SHP77 treated with DMSO at 0.1 percent for 48 hours (cell line): ENCODE data around the gene GDPD3.

Experiments
- DNase-seq: peaks from one replicate; lab custom pipeline; 2025; lab: John Stamatoyannopoulos, UW

Gene GDPD3

DNA sequence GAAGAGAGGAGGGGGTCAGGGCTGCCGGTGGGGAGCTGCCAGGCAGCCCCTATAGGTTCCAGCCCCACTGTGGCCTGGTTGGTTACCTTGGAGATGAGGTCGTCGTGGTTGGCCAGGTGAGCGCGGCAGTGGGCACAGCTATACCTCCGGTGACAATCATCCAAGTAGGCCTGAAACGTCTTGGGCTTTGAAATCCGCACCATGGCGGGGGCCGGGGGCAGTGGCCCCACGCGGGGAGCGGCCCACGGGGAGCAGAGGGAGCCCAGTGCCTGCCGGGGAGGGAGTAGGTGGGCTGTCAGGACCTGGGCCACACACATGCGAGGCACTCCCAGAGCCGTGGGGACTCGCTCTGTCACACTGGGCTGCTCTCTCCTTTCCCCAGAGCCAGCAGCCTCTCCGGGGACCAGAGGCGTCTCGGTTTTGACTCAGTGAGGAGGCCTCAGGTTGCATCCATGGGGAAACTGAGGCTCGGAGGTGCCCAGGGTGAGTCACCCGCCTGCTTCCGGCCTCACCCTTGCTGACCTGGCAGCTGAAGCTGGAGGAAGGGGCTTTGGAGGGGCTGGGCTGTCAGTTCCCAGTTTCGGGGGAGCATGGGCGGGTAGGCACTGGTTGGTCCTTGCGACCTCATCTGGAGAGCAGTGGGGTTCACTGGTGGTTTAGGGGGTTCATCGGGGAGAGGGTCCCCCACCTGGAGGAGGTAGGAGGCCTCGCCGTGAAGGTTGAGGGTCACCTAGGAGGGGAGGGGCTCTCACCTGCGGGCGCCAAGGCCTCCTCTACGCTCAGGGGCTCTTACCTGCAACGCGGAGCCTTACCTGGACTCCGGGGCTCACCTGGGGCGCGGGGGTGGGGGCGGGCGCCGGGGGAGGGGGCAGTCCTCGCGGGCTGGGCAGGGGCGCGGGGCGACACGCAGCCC is 17.9 kb downstream of the GDPD3 start:
- DNase-seq = no peak

DNA sequence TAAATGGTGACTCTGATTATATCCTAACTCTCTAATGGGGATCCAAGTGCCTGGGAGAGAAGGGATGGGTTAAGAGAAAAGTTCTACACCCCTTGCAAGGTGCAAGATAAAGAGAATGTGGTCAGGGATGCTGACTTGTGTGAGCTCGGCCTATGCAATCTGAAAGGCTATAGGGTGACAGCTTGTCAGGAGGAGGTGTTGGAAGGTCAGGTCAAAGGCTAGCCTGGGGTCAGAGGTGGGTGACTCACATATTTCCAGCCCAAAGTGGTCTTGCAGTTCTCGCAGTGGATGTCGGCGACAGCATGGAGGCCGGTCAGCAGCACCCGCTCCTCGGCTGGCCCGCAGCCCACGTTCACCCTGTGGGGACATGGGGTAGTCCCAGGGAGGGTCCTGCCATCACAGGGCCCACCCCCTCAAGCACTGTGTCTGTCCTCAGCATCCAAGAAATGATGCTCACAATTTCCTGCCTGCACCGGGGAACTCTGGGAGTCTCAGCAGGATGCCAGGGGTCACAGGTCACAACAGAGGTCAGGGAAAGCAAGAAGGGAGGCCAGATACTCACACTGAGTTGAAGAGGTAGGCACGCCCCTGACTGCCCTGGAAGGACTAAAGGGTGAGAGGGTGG is 18.7 kb downstream of the GDPD3 start:
- no peak for DNase-seq

DNA sequence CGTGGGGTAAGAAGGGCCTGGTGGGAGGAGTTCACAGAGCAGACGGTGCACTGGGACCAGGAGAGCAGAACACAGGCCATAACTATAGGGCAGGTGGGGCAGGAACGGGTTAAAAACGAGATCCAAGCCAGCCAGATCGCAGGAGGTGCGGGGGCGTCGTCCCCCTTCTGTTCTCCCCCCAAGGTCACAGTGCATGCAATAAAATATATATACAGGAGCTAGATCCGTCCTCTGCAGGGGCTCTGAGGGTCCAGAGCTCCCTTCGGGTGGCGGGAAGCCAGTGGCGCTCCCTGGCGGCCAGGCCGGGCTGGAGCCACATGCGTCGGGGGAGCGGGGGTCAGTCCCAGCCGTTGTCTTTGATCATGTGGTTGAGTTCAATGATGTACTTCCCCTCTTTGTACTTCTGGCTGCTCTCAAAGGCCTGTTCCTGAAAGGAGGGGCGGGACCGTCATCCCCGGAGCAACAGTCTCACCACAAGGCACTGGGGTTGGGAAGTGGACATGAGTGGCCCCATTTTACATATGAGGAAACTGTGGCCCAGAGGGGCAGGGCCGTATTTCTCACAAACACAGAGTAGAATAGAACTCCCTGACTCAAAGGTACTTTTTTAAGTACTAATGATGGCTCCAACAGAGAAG is 20.8 kb downstream of the GDPD3 start:
- peak; percentile 93 for DNase-seq

DNA sequence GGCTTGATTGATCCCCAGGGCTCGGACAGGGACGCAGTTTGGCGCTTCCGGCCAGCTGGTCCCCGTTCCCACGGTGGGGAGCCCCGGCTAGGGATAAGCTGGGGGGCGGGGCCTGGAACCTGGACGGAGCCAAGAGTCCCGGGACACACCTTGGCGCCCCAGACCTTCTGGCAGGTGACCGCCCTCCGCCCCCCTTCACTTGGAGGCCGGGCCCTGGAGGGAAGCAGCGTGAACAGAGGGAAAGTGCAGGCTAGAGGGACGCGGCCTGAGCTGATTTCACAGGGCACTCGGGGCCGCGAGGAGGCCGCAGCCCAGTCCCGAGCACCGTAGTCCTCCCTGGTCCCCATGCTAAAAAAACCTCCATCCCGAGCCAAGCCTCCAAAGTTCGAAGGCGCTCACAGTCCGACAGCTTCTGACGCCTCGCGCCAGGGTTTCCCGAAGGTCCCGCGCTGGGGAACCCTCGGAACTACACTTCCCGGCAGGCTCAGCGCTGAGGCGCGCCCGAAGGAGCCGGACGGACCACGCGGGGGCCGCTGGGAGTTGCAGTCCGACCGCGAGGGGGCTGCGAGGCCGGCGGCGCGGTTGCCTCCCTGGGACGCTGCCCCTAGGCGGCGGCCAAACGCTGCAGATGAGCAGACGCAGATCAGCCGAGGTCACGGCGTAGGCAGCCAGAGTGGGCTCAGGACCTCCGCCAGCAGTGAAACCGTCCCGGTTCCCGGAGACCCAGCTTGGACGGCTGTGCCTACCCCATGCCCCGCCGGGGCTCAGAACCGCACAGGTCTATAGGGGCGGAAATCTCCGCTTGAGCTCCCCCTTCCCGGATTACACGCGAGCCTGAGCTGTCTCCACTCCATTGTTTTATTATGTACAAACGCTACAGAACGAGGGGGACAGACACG is 21.6 kb downstream of the GDPD3 start, which contains the start of gene TBX6:
Gene TBX6, minus strand, starts transcription at position 451 of the 899 bp plus-strand sequence. CDS start 731 bp downstream, outside the sequence.
- DNase-seq = peak; percentile 90

DNA sequence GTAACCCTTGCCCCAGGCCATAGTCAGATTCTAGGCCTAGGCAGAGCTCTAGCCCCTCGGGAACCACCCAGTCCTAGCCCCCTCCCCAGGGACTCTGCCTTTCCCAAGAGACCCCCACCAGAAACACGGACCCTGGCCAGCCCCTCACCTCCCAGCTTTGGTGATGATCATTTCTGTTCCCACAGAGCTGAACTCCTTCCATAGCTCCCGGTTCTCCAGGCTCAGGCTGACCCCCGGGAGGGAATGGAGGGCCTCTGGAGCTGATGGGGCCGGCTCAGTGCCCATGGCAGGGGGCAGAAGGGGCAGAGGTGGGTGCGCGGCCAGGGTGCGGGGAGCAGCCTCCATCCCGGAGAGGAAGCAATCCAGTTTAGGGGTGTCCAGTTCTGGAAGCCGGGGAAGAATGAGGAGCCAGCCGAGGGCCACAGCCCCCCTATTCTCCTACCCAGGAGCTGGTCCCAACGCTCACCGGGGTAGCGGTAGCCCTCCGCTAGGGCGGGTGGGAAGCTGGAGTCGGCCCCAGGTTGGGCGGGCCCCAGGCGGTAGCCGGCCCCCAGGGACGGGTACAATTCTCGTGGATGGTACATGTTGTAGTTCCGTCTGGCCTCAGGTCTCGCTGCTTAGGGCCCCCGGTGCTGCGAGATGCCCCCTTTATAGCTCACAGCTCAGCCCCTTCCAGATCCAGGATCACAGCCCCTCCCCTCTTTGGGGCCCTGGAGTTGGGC is 22.6 kb downstream of the GDPD3 start:
- no peak for DNase-seq

DNA sequence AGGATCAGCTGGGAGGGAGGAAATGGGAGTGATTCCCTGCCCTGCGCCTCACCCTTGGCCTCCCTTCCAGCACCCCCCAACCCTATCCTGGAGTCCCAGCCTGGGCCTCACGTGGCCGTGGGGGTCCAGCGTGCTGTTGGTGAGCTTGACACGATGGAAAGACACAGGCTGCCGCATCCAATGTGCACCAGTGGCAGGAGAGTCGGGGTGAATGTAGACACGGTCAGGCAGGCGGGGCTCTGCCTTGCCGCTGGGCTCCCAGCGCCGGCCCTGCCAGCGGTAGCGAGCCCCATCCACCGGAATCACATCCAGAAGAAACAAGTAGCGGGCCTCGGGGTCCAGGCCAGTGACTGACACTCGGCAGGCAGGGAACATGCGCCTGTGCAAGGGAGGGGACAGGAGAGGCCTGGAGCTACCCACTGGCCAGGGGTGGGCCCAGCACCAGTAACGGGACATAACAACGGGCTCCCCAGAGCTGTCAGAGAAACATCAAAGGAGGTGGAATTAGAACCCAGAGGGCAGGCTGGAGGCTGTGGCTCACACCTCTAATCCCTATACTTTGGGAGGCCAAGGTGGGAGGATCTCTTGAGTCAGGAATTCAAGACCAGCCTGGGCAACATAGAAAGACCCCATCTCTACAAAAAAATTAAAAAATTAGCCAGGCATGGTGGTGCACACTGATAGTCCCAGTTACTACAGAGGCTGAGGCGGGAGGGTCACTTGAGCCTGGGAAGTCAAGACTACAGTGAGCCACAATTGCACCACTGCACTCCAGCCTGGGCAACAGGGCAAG is 24.3 kb downstream of the GDPD3 start:
- DNase-seq = no peak

DNA sequence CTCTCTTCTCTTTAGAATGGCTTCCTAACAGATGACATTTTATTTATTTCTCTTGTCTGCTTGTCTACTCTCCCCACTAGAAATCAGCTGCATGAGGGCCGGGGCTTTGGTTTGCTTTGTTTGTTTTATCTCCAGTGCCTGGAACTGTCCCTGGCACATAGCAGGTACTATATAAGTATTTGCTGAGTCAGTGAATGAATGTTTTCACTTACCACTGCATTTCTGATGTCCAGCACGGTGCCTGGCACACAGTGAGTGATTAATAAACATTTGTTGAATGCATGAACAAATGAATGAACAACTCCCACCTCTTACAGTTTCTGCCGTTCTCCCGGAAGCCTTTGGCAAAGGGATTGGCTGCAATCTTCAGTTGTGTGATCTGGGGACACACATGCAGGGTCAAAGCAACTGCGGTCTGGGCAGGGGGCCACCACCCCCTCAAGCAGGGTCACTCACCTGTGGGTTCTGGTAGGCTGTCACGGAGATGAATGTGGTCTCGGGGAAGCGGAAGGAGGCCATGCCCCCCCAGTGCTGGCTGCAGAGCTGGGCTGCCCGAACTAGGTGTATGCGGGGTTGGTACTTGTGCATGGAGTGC is 25.0 kb downstream of the GDPD3 start:
- DNase-seq = no peak

DNA sequence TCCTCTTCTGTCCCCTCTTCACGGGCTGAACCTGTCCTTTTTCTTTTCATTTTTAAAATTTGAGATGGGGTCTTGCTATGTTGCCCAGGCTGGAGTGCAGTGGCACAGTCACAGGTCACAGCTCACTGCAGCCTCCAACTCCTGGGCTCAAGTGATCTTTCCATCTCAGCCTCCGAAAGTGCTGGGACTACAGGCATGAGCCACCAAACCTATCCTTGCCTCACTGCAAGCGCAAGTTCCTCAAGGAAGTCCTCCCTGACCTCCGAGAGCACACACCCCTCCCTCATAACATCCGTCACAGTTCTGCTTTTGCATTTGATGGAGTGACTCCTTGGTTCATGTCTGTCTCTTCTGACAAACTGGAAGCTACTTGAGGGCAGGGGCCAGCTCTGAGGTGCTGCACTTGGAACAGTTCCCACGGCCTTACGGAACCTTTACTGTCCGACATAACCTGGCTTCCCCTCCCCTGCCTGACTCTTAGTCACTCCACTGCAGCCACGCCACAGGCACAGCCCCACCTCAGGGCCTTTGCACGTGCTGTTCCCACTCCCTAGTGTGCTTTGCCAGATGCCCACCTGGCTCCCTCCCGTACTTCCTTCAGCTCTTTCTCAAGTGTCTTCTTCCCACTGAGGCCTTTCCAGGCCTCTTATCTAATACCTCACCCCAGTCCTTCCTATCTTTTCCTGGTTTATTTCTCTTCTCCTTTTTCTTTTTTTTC is 26.0 kb downstream of the GDPD3 start:
- no peak for DNase-seq

DNA sequence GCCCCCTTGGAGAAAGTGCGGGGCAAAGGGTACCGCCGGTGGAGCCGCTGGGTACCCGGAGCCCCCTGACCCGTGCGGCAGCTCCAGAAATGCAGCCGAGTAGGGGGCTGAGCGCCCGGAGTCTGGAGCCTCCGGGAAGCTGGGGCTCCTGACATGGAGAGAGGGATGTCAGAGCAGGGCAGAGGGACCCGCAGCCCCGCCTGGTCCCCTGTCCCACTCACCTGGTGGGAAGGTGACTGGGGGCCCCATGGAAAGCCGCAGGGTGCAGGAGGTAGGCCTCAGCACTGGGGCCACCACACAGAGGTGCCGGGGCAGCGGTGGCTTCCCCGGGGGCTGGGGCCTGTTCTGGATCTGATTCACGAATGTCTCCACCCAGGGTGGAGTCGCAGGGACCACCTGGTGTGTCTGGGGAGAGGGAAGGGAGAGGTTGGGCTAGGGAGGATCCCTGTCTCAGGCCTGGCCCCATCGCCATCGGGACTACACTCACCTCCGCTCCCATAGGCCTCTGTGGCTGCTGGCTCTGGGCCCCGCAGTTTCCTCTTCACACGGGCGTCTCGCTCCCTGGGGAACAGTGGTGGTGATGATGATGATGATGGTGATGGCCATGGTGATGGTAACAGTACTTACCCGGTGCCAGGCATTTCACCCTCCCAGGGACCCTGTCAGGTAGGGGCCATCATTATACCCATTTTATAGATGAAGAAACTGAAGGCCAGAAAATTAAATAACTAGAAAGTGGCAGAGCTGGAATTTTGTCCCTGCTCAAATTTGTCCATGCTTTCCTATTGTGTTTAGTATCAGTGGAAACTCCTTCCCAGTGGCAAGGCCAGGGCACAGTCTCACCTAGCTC is 26.8 kb downstream of the GDPD3 start:
- DNase-seq = no peak

DNA sequence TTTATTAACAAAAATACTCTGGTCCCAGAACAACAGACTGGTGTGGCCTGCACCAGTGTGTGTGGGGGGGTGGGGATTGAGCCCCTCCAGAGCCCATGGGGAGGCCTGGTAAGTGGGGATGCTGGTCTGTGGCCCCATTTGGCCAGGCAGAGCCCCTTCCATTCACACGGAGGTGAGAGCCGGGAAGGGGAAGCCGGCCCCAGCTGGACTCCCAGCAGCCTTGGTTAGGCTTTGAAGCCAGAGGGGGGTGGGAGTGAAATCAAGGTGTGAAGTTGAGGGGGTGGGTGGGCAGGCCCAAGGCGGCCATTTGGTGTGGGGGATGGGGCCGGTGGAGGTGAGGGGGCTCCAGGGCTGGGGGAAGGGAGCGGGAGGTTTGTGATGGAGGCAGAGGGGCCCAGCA is 27.5 kb downstream of the GDPD3 start:
- no peak for DNase-seq

DNA sequence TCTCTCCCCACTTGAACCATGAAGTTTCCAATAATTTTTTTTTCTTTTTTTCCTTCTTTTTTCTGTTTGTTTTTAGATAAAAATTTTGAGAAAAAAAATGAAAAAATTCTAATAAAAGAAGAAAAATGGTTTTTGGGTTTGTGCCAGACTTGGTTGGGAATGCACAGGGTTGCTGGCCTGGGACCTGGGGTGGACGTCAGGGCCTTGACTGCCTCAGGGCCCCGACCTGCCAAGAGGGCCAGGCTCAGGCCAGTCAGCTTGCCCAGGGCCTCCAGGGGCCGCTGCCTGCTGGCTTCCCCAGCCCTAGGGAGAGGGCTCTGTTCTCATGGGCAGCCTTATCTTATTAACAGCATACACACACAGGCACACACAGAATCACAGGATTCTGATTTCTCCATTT is 28.1 kb downstream of the GDPD3 start:
- no peak for DNase-seq

DNA sequence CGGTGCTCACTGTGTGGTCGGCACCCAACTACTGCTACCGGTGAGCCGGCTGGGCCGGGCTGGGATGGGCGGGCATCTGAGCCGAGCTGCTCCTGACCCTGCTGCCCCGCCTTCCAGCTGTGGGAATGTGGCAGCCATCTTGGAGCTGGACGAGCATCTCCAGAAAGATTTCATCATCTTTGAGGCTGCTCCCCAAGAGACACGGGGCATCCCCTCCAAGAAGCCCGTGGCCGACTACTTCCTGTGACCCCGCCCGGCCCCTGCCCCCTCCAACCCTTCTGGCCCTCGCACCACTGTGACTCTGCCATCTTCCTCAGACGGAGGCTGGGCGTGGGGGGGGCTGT is 28.5 kb downstream of the GDPD3 start:
- DNase-seq = no peak

DNA sequence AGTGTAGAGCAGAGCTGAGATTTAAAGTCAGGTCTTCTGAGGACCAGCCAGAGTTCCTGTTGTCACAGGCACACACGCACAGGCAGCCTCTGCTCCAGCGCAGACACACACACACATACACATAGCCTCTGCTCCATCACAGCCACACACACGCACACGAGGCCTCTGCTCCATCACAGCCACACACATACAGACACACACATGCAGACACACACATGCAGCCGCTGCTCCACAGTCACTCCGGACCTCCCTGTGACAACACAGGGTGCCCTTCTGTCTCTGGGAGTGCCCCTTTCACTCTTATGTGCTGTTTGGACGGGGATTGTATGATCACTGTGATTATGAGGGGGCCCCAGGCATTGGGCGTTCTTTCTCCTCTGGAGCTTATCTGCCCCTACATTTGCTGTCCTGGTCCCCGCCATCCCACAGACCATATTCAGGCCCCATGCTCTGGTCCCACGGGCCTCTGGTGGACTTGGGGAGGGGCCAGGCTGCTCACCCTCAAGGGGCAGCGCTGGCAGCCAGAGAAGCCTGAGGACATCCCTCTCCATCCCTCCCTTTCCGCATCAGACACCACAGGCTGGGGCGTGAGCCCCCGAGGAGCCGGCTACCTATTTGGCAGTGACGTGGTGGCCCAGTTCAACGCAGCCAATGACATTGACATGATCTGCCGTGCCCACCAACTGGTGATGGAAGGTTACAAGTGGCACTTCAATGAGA is 29.1 kb downstream of the GDPD3 start:
- DNase-seq = no peak

DNA sequence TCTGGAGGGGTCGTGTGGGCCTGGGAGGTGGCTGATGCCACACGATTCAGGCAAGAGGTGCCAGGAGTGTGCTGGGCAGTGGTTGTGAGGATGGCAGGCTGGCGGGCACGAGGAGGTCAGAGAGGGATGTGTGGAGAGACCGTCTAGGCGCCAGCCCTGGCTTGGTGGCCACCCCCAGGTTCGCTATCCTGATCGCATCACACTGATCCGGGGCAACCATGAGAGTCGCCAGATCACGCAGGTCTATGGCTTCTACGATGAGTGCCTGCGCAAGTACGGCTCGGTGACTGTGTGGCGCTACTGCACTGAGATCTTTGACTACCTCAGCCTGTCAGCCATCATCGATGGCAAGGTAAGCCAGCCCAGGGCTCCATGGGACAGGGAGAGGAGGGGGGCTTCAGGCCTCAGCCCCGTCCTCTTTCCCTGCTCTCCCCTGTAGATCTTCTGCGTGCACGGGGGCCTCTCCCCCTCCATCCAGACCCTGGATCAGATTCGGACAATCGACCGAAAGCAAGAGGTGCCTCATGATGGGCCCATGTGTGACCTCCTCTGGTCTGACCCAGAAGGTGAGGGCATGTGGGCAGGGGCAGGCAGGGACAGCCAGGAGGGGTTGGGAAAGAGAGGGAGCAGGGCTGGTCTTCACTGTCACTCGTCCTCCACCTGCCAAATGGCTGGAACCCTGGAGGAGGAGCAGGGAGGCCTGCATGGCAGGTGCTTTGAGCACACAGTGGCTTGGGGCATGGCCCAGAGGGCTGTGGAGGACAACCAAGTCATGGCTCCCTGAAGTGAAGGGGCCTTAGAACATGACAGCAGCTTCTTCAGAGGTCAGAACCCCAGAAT is 29.9 kb downstream of the GDPD3 start:
- no peak for DNase-seq

DNA sequence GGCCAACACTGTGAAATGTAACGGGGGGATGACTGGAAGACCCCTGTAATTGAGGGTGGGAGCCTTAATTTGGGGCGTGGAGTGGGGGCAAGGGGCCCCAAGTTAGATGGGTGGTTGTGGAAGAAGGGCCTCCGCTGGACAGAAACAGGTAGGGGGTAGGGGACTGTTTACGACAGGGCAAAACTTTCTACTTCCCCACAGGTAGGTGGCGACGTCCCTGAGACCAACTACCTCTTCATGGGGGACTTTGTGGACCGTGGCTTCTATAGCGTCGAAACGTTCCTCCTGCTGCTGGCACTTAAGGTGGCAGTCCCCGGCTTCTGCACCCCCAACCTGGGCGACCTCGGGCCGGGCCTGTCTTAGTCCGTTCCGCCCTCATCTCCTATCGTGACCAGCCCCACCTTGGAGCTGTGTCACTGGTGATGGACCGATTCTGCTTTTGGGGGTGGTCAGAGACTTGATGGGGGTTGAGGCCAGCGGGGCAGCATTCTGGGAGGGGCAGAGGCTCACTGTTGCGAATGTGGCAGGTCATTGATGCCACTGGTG is 30.7 kb downstream of the GDPD3 start:
- DNase-seq = no peak

DNA sequence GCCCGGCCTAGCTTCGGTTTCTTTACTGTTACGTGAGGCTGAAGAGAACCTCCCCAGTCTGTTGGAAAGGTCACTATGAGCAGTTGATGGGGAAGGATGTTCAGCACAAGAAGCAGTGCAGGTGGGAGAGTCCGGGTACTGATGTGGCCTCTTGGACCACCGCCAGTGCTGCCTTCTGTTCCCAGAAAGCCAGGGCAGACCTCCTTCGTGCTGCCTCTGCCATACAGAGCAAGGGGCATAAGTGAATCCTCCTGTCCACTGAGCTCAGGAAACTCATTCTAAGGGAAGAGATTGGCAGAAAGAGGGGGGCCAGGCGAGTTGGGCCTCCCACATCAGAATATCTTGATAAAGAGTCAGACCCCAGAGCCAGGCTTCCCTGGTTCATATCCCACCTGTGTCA is 33.9 kb downstream of the GDPD3 start:
- DNase-seq = no peak

DNA sequence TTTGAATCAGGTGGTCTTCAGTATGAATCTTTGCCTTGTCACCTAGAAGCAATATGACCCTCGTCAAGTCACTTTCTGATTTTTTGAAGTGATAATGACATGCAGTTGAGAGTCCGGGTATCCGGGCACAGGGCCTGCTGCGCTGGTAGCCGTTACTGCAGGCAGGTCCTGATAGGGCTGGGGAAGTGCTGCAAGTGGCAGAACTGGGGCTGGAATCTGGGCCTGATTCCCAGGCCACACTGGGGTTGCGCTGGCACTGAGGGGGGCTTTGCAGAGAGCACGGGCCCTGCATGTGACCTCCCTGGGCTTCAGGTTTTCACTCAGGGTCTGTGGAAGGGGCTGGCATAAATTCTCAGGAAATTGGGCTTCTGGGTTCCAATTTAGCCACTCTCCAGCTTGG is 34.6 kb downstream of the GDPD3 start:
- no peak for DNase-seq
